ENCODE results near the gene CFAP43.

Gene CFAP43

DNA sequence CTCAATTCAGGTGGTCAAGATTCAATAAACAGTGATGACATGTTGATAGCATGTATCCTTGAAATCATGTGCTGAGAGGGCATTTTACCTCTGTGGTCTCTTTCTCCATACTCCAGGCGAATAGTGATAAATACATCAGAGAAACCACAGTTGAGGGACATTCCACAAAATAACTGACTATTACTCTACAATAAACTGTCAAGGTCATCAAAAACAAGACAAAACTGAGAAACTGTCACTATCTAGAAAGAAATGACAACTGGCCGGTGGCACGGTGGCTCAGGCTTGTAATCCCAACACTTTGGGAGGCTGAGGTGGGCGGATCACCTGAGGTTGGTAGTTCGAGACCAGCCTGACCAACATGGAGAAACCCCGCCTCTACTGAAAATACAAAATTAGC is 94.0 kb downstream of the CFAP43 start:
- no peak for DNase-seq (ENCODE audit: low read depth in 3 of 3)

DNA sequence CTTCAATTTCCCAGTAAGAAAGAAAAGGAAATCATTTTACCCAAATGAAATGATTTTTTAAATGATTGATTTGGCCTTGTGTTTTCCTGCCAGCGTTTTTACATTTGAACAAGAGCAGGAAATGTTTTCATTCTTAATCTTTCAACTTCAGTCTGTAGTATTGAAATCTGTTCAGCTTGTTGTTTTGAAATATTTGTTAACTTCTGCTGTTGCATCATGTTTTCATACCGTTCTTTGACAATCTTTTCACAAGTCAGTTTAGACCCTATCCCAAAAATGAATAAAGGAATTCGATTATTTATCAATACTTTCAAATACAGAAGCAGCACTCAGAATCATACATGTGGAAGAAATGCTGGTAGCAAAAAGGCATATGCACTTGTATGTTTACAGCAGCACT is 102.1 kb downstream of the CFAP43 start:
- no peak for DNase-seq (ENCODE audit: low read depth in 3 of 3)

DNA sequence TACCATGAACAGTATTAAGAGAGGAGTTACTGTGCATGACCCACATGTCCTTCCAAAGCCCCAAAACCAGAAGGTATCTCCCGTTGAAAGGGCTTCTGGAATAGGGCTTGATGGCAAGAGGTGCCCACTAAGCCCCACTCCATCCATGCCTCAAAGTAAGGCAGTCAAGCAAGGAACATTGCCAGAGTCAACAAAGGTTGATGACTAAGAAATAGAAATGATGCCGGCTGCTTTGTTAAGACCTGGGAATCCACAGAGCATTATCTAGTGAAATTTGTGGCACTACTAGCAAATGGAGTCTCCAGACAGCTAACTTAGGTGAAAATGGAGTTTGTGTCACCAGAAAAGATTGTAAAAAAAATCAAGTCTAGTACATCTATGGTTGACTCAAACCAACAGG is 104.0 kb downstream of the CFAP43 start:
- DNase-seq (ENCODE audit: low read depth in 3 of 3), result no peak

DNA sequence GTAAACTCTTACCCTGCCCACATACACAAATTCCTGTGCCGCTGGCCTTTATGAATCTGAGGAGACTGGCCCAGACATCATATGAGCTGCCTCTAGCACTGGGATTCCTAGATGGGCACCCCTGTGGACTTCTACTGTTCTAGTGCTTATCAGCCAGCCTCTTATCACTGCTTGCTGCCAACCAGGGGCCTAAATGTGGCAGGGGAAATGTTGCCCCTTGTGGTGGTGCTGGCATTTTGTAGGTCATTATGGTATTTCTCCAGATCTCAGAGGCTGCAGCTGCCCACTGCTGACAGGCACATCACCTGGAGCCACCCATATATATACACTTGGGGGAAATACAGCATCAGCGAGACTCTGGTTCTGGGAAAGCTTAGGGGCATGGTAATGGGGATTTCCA is 104.8 kb downstream of the CFAP43 start:
- DNase-seq (ENCODE audit: low read depth in 3 of 3), result no peak

DNA sequence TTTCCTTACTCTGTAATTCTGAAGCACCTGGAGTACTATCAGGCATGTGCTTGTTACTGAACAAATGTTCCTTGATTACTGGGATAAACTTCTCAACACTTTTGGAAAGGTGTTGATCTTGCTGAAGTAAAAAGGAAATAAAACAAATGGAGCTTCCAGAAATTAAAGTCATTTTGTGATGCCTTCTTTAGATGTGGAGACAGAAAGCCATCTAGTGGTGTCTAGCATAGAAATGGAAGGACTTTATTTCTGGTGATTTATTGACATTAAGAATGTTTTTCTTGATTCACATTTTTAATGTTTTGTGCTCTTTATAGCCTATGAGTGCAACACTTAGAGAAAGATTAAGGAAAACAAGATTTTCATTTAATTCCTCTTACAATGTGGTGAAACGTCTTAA is 108.8 kb downstream of the CFAP43 start:
- no peak for DNase-seq (ENCODE audit: low read depth in 3 of 3)

DNA sequence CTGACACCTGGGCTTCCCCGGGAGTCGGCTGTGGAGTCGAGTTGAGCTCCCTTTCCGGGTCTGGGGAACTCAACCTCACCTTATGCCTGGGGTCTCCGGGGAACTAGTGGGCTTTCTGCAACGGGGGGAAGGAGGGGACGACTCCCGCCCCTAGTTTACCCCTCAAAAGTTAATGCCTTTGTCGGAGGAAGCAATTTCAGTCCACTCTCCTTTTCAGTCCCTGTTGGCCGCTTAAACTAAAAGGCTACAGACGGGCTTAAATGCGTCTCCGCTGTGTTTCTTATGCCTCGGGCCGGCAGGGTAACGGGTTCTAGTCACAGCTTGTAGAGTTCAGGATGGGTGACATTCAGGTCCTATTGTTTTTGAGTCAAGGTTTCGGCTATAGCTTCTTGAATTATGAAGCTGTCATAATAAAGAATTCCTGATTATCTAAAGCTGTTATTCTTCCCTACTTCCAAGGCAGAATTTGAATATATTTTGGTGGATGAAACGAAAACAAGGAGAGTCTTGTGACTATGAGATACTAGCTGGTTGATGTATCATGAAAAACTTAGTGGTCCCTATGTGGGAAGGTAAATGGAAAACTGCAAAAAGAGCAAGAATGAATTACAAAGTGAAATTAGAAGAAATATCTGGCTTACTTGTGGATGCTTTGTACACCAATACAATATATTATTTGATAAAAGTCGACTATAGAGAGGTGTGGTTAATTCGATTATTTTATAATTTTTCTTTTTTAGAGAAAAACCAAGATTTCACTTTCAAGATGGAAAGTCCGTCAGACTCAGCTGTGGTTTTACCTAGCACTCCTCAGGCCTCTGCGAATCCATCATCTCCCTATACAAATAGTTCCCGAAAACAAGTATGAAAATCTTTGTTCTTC is 109.7 kb downstream of the CFAP43 start:
- no peak for DNase-seq (ENCODE audit: low read depth in 3 of 3)

DNA sequence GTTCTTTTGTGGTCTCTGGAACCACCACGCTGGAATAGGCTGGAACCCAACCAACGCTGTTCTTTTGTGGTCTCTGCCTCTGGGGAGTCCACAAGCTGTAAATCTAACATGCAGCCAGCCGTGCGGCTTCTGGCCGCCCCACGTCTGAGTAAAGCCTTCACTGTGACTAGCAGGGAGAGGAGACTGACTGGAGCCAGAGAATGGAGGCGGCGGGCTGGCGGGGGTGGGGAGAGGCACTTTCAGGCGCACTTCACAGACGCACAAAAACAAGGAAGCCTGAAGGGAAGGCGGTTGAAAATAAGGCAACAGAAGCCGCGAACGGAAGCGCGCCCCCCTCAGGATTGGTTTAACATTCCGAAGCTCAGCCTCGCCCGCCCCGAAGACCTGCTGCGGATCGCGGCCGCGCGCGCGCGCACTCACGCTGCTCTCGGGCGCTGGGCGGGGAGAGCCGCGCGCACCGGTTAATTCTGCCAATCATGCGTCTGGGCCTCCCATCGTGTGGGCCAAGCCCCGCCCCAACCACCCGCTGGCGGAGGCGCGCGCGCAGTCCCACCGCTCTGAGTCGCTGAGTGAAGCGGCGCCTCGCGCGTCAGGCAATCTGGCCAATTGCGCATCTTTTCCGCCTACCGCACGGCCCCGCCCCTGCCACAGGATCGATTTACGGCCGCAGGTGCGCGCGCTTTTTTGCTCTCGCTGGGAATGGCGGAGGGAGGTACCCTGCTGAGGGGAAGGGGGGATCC is 110.5 kb downstream of the CFAP43 start, which contains the start of gene SFR1:
SFR1 (plus strand) TSS at position 687 of the 740 bp plus-strand sequence; CDS start at position 700, 13 bp downstream.
- peak; percentile 97 to 98 (median 97) for DNase-seq (ENCODE audit: low read depth in 3 of 3)

DNA sequence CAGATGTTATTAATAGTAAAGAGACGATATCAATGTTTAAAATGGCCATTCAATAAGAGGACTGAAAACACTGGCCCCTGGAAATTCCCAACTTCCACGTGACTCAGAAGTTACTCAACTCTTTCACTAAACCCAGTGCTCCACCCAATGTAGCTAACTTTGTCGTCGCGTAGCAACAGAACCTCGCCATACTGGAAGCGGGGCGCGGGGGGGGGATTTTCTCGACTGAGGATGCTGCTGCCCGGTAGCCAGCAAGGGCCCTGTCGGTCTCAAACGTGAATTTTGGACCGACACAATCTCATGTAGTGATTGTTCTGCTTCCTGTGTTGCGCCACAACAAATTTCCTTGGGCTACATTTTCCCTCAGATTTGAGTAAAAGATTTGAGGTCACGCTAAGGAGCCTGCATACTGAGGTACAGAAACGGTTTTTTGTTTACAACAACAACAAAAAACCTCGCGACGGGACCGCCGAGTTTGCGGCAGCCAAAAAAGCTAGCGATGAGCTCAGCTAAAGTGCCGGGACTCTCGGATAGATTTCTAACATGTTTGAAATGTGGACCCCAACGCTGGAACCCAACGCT is 111.2 kb downstream of the CFAP43 start:
- DNase-seq (ENCODE audit: low read depth in 3 of 3), result peak; percentile 69 to 80 (median 71)

DNA sequence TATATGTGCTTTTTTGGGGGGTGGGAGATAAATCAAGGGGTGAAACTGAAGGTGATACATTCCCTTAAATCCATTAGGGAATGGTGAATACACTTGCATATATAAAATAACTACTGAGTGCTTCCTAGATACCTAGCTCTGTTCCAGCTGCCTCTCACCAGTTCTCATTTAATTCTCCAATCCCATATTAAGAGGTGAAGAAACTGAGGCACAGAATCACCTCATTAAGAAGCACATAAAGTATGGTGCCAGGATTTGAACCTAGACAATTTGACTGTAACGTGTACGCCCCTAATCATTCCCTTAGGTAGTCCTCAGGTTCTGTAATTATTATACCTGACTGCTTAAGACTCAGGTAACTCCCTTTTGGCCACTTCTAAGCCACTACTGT is 111.7 kb downstream of the CFAP43 start:
- no peak for DNase-seq (ENCODE audit: low read depth in 3 of 3)

DNA sequence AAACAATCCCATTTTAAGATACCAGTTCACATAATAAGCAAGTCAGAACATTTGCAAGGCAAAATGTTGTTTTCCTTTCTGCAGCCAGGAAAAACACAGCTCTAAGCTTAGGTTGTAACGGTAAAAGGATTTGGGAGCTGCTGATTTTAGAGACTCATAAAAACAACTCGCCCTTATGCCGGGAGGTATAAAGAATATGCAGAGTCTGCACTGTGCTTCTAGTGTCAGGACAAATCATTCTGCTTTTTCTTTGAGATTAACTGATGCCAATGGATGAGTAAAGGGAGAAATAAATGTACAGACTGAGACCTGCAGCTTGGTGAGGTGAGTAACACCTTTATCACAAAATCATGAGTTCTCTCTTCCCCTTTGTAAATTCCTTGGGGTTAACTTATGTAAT is 112.2 kb downstream of the CFAP43 start:
- DNase-seq (ENCODE audit: low read depth in 3 of 3), result no peak

DNA sequence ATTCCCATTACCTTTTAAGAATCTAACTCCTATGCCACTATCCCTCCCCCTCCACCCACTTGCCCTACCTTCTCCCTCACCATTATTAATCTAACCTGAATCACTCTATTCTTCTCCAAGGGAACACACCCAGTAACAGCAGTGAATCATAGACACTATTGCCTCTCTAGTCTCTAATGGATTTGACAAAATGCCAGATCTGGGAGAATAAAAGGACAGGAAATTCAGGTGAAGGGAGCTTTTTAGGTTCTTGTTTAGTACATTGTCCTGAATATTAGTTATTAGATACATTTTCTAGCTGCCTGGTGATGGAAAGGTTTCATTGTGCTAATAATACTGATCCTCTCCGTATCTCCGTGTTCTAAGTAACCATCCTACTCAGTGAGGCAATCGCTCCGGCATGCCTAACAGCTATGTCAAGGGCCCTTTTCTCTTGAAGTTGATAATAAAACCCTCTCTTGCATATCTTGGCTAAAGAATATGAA is 114.3 kb downstream of the CFAP43 start:
- DNase-seq (ENCODE audit: low read depth in 3 of 3), result no peak

DNA sequence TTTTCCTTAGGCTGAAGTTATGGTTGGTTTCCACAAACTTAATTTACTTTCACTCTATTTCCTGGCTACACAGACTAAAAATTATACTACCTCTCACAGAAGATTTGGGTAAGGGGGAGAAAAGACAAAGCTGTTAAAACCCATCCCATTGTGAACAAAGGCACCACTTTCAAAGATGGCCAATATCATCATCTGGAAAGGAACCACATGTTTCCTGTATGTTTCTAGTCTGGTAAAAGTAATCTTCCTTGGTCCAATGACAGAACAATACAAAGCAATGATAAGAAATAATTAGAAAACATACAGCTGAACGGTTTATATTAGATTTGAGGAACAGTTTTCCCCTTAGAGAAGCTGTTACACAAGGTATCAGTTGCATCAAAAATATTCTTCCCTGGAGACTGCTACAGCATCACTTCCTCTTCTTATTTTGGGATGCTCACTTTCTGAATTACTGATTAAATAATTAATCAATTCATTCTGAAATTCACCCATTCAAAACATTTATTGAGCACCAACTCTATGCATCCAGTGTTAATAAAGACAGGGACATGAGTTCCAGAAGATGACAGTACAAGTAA is 118.7 kb downstream of the CFAP43 start:
- no peak for DNase-seq (ENCODE audit: low read depth in 3 of 3)

DNA sequence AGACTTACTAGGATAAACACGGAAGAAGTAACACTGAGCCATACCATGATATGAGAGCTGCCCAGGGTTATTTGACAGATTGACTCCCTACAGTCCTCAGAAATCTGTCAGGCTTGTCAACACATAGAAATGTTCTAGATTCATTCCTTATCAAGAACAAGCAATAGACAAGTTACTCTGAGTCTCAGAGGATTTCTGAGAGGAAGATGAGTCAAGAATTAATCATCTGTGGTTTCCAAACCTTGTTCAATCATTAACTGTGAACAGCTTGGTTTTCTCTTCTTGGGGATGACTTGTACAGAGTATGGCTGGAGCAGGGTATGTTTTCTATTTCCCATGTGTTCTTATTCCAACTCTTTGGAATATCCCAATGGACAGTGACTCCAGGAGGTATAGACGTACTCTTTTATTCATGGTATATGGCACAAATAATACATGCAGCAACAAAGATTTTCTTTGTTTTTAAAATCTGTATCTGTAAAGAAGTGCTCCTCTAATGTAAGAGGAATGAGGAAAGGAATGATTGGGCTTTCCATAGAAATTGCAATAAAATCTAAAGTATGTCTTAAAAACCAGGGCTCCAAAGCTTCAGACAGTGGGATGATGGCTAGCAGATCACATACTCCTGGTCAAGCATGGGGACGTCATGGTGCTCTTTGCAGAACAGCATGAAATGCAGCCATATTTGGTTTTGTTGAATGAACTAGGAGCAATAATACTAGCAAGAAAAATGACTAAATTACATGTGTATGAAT is 122.1 kb downstream of the CFAP43 start:
- DNase-seq (ENCODE audit: low read depth in 3 of 3), result no peak

DNA sequence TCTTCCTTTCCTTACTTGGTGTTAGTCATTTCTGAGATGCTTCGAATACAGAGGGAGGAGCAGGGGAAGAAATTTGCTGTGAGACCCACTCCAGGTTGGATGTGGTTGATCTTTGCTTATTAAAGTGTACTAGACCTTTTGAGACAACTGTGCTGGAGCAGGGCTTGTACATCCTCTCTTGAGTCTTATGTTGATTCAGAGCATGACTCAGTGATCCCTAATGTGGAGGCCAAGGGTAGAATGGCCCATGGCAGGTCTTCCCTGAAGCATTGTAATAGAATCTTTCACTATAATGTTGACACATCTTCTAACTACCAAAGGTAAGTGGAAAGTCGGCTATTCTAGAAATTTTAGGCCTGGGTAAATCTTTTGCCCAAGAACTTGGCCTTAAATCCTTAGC is 127.2 kb downstream of the CFAP43 start:
- DNase-seq (ENCODE audit: low read depth in 3 of 3), result no peak

DNA sequence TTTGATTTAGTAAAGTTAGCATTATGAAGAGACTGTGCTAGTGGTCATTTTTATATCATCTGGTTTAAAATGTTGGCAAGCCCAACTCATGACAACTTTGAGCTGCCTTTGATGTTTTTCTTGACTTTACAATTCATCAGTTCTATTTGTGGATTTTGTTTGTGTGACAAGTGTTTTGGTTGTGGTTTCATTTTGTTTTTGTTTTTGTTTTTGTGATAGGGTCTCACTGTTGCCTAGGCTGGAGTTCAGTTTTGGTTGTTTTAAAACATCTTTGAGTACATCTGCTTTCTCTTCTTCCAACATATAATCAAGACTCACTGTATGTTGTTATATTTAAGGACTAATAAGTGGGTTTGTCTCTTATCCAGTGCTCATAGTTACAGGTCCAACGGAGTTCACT is 127.7 kb downstream of the CFAP43 start:
- no peak for DNase-seq (ENCODE audit: low read depth in 3 of 3)

DNA sequence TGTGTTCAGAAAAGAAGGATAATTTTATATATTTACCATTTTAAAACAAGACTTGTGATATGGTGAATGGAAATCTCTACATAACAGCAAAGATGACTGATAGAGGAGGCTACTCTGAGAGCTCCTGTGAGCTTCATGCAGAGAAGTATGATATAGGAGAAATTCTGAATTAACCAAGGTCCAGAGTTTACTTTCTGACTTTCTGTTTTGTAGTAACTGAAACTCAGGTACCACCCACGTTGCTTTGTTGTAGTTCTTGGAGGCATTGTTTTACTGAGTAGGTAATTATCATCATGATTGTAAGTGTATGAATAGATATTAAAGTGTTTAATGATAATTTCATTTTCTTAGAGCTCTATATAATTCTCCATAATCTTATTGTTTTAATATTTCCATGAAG is 128.2 kb downstream of the CFAP43 start:
- no peak for DNase-seq (ENCODE audit: low read depth in 3 of 3)

DNA sequence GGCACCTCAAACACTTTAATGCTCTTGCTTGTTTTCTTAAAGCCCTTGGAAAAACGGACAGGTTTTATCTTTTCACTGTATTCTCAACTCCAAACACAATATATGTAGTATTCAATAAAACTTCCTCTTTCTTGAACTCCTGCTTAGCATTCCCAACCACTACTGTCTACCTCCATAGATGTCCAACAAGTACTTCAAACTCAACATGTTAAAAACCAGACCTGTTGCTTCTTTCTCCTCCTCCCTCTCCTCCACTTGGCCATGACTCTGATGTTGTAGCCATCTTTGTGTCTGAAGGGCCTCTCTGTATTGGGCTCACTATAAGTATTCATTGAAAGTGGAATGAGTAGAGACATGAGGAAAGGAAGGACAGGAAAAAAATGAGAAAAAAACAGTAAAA is 130.3 kb downstream of the CFAP43 start:
- DNase-seq (ENCODE audit: low read depth in 3 of 3), result no peak

DNA sequence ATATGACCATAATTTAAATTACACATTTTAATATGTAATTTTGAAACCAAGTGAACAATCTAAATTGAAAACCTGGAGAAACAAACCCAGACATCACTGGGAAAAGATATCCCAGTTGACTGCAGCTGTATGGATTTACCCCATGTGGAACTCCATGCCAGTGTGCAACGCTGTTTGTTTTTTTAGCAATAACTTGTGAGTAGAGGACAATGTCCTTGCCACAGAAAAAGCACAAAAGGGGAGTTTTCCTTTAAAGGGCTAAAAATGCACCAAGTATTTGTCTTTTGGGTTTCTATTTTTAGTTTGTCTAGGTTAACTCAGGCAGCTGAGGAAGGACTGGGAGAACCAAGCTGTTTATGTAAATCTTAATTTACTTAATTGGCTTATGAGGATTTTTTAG is 131.4 kb downstream of the CFAP43 start:
- DNase-seq (ENCODE audit: low read depth in 3 of 3), result no peak

DNA sequence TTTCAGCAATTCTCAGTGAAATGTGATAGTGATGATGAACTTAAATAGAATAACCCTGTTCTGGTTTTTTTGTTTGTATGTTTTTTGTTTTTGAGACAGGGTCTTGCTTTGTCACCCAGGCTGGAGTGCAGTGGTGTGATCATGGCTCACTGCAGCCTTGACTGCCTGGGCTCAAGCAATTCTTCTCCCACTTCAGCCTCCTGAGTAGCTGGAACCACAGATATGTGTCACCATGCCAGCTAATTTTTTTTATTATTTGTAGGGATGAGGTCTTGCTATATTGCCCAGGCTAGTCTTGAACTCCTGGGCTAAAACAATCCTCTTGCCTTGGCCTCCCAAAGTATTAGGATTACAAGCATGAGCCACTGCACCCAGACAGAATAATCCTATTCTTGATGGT is 132.2 kb downstream of the CFAP43 start:
- no peak for DNase-seq (ENCODE audit: low read depth in 3 of 3)

DNA sequence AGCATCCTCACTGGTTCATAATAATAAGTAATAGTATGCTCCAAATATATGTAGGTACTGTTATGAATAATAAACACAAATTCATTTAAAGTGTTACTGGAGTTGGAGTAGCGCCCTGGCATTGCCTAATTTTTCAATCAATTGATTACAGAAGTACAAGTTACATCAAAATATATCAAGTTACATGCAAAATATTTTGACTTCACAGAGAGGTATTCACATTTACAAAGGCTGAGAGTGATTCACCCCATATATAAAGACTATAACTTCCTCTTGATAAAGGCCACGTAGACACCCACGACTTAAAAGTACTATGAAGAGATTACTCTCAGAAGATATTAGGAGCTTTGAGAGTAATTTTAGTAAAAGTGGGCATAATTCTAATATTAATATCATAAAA is 132.9 kb downstream of the CFAP43 start:
- DNase-seq (ENCODE audit: low read depth in 3 of 3), result no peak

DNA sequence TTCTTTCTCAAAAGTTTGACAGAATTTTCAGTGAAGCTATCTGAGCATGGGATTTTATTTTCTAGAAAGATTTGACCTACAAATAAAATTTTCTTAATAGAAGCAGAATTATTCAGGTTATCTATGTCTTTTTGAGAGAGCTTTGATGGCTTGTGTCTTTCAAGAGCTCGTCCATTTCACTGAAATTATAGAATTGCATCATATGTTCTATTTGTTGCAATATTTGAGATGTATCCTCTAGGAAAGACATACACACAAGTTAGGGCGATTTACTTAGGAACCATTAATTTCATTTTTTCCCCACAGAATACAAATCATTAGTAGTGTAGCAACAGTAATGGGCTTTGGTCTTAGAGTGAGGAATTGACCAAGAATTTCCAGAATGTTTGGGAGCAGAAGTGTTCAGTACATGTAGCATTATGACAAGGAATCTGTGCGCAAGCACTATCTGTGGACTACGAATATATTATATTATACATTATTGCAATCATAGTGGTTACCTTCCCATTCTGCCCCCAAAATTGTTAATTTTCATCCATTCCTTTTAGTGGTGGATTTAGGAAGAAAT is 133.7 kb downstream of the CFAP43 start:
- DNase-seq (ENCODE audit: low read depth in 3 of 3), result no peak
